GM12801 (cell line): ENCODE data around the gene UGT3A2.

ENCODE experiments used
- CTCF ChIP-seq: IDR thresholded peaks from one replicate; pipeline ENCODE4 v1.5.1; 2011; ENCODE audit warnings: control low read depth; ENCODE audit not compliant: insufficient read length; ENCODE audit errors: extremely low read depth

UGT3A2 gene

GRCh38 chr5:36059571-36060419 is 6.9 kb downstream of the UGT3A2 start:
- TF ChIP-seq CTCF: no peak

GRCh38 chr5:36058776-36059175 is 7.9 kb downstream of the UGT3A2 start:
- TF ChIP-seq CTCF: no peak

- no peak for TF ChIP-seq CTCF
Measured at GRCh38 chr5:36057386-36057785, 9.3 kb downstream of the UGT3A2 start.

GRCh38 chr5:36056422-36056821 is 10.3 kb downstream of the UGT3A2 start:
- no peak for TF ChIP-seq CTCF

GRCh38 chr5:36055984-36056383 is 10.7 kb downstream of the UGT3A2 start:
- no peak for TF ChIP-seq CTCF

- no peak for TF ChIP-seq CTCF
Measured at GRCh38 chr5:36054647-36055046, 12.0 kb downstream of the UGT3A2 start.

- TF ChIP-seq CTCF: no peak
Measured at GRCh38 chr5:36052538-36052937, 14.1 kb downstream of the UGT3A2 start.
